CD4-positive, alpha-beta T cell (primary cell): ENCODE results near the gene KIF5A. TPM values are rescaled to one million over a fixed set of nuclear protein-coding genes. Genes with fewer than 3 reads are reported as not detected.
A peak's percentile ranks its signal among the peaks of the same experiment; 100 is the strongest.

Experiments
- ATAC-seq: fragments of 200-7000 bp; cut with Tn5 transposase; one replicate; pipeline ENCODE4 v1.10.0; 2022; ENCODE audit warnings: mild to moderate bottlenecking; ENCODE audit not compliant: poor library complexity
- CTCF ChIA-PET: fragments of 350-600 bp; sonication (Branson Sonifier 250); formaldehyde crosslinking; loops from one replicate; lab custom pipeline; 2021; ENCODE audit warnings: antibody characterized with exemption, inconsistent platforms; lab: Charles Lee
- POLR2A ChIA-PET: fragments of 350-600 bp; sonication (Branson Sonifier 250); formaldehyde crosslinking; loops from one replicate; lab custom pipeline; 2021; ENCODE audit warnings: antibody characterized with exemption, inconsistent platforms; lab: Charles Lee
- DNase-seq, 14 experiments: peaks; one replicate each; pipeline ENCODE4 v3.0.0-alpha.2; 2013 to 2020; ENCODE audit warnings: mixed read lengths in 2 of 14
- H3K27ac ChIP-seq, 2 donors: one replicate each; pipeline versions ENCODE4 v1.5.1 to v1.7.0; 2013; ENCODE audit warnings: low read length in 2 of 2, low read depth in 1 of 2, mild to moderate bottlenecking in 1 of 2
- H3K27me3 ChIP-seq, 2 experiments: 1 replicate in 1 of 2; 2 replicates in 1 of 2; pipeline versions ENCODE4 v1.6.1 to v1.7.0; 2013; ENCODE audit warnings: low read length in 2 of 2, control low read depth in 1 of 2, mild to moderate bottlenecking in 1 of 2, moderate library complexity in 1 of 2; ENCODE audit not compliant: insufficient read depth in 2 of 2, control insufficient read depth in 1 of 2
- H3K36me3 ChIP-seq: one replicate; pipeline ENCODE4 v1.6.1; 2013; ENCODE audit warnings: low read length, control low read depth; ENCODE audit not compliant: insufficient read depth
- H3K4me1 ChIP-seq: one replicate; pipeline ENCODE4 v1.6.1; 2013; ENCODE audit warnings: low read length, control low read depth; ENCODE audit not compliant: insufficient read depth
- H3K4me3 ChIP-seq: one replicate; pipeline ENCODE4 v1.5.1; 2013; ENCODE audit warnings: mild to moderate bottlenecking, low read length, moderate library complexity
- H3K9me3 ChIP-seq, 2 experiments: 1 replicate in 1 of 2; 2 replicates in 1 of 2; pipeline versions ENCODE4 v1.6.1 to v1.7.0; 2013; ENCODE audit warnings: low read length in 2 of 2, mild to moderate bottlenecking in 2 of 2, control low read depth in 1 of 2, moderate library complexity in 1 of 2; ENCODE audit not compliant: control insufficient read depth in 1 of 2, insufficient read depth in 1 of 2
- H3K27ac Mint-ChIP-seq: one replicate; pipeline ENCODE4 v1.8.0; 2020; ENCODE audit warnings: mixed read lengths
- H3K27me3 Mint-ChIP-seq: one replicate; pipeline ENCODE4 v1.8.0; 2021; ENCODE audit warnings: mixed read lengths
- H3K36me3 Mint-ChIP-seq: one replicate; pipeline ENCODE4 v1.8.0; 2021; ENCODE audit warnings: low read depth, mixed read lengths
- H3K4me1 Mint-ChIP-seq: one replicate; pipeline ENCODE4 v1.8.0; 2021; ENCODE audit warnings: low read depth, mixed read lengths
- H3K4me3 Mint-ChIP-seq: one replicate; pipeline ENCODE4 v1.8.0; 2020; ENCODE audit warnings: mild to moderate bottlenecking, mixed read lengths
- H3K9me3 Mint-ChIP-seq: one replicate; pipeline ENCODE4 v1.8.0; 2020; ENCODE audit warnings: mixed read lengths
- intact Hi-C, 2 experiments: fragments of 100-400 bp; cut with DNase I in 1 of 2; cut with micrococcal nuclease in 1 of 2; formaldehyde crosslinking; loops; one replicate each; pipeline versions ENCODE4 v1.15.1 to v1.9.0; 2023 to 2025; cut with DNase I, micrococcal nuclease
- total RNA-seq, 174 experiments: library from RNA in 2 of 174; stranded (reverse) in 2 of 174; gene quantifications; one replicate each; pipeline ENCODE4 v1.2.3 and lab custom pipeline; 2021 to 2026
- TF ChIP-seq, protein P1 (sequence below): fragments of 200-600 bp; IDR thresholded peaks from one replicate; pipeline ENCODE4 v1.8.0; 2022; ENCODE audit warnings: antibody characterized with exemption, mild to moderate bottlenecking

The KIF5A gene
- total RNA-seq, 2 experiments from 2014 or later, result 0.39 to 0.47 TPM

GRCh38 chr12:57592551-57593165 lies 42.8 kb downstream of the KIF5A start:
- Histone ChIP-seq H3K4me3 (no peak overlapping the region), H3K36me3 (peaks cover 42% of the 10 kb centered on the region), H3K27ac (peak overlapping the region in 1 of 2 donors; percentile 4), H3K4me1 (peaks cover 30% of the 10 kb centered on the region), H3K9me3 (no peaks in the 10 kb centered on the region), H3K27me3 (no peaks in the 10 kb centered on the region)
- ChIA-PET POLR2A (interaction anchor here (1.1 to 1.4 kb wide), 5 partner anchors 9 to 113 kb away, joined by 3 to 4 read pairs (median 3); partner anchors contain the start of genes ARHGAP9, DCTN2 and DTX3), CTCF (interaction anchor here (1.0 to 3.0 kb wide), 3 partner anchors 9 to 27 kb away, joined by 3 to 24 read pairs (median 4); no protein-coding TSS in a partner anchor)
- Mint-ChIP-seq H3K4me3 (peak overlapping the region; percentile 91), H3K36me3 (peaks cover 54% of the 10 kb centered on the region), H3K27me3 (no peaks in the 10 kb centered on the region), H3K4me1 (peaks cover 39% of the 10 kb centered on the region), H3K9me3 (no peaks in the 10 kb centered on the region), H3K27ac (peak overlapping the region; percentile 84)
- intact Hi-C loops, result loop anchor here in 1 of 2 experiments (5.0 kb wide), 1 partner anchor 100 kb away; the partner anchor contains the start of gene OS9
- TF ChIP-seq, protein P1, sequence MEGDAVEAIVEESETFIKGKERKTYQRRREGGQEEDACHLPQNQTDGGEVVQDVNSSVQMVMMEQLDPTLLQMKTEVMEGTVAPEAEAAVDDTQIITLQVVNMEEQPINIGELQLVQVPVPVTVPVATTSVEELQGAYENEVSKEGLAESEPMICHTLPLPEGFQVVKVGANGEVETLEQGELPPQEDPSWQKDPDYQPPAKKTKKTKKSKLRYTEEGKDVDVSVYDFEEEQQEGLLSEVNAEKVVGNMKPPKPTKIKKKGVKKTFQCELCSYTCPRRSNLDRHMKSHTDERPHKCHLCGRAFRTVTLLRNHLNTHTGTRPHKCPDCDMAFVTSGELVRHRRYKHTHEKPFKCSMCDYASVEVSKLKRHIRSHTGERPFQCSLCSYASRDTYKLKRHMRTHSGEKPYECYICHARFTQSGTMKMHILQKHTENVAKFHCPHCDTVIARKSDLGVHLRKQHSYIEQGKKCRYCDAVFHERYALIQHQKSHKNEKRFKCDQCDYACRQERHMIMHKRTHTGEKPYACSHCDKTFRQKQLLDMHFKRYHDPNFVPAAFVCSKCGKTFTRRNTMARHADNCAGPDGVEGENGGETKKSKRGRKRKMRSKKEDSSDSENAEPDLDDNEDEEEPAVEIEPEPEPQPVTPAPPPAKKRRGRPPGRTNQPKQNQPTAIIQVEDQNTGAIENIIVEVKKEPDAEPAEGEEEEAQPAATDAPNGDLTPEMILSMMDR, result no peak
- no peak for DNase-seq
- ATAC-seq, result no peak

GRCh38 chr12:57593187-57593586 lies 43.3 kb downstream of the KIF5A start:
- H3K36me3 Mint-ChIP-seq, result peaks cover 58% of the 10 kb centered on the region
- H3K4me3 Mint-ChIP-seq, result peak overlapping the region; percentile 40
- Histone ChIP-seq H3K4me1 (peaks cover 30% of the 10 kb centered on the region), H3K27ac (peak overlapping the region in 1 of 2 donors; percentile 4), H3K9me3 (no peaks in the 10 kb centered on the region), H3K27me3 (no peaks in the 10 kb centered on the region), H3K36me3 (peaks cover 48% of the 10 kb centered on the region), H3K4me3 (no peak overlapping the region)
- intact Hi-C loops, result loop anchor here in 1 of 2 experiments (5.0 kb wide), 1 partner anchor 99 kb away; the partner anchor contains the start of gene OS9
- no peaks in the 10 kb centered on the region for H3K9me3 Mint-ChIP-seq
- POLR2A ChIA-PET, result interaction anchor here (1.1 to 1.4 kb wide), 5 partner anchors 10 to 113 kb away, joined by 3 to 4 read pairs (median 3); partner anchors contain the start of genes ARHGAP9, DCTN2 and DTX3
- TF ChIP-seq, protein P1, result no peak
- CTCF ChIA-PET, result interaction anchor here (1.0 to 3.0 kb wide), 3 partner anchors 10 to 26 kb away, joined by 3 to 24 read pairs (median 4); no protein-coding TSS in a partner anchor
- DNase-seq (no peak), ATAC-seq (no peak)
- peaks cover 39% of the 10 kb centered on the region for H3K4me1 Mint-ChIP-seq
- no peaks in the 10 kb centered on the region for H3K27me3 Mint-ChIP-seq
- peak overlapping the region; percentile 84 for H3K27ac Mint-ChIP-seq

DNA sequence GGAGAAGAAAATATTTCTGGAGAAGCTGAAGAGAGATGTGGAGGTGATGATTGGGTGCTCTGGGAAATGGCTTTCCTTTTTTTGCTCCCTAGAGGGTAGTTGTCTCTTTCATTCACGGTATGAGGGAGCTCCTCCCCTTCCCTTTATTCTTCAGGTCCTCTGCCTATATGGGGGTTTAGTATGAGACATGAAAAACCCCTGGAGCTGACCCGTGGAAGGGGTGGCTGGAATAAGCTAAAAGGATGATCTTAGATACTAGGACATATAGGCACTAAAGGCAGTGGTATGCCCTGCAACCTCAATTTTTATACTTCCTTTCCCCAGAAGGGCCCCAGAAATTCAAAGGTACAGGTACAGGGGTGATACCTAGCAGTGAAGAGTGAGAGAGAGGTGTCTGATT lies 50.6 kb downstream of the KIF5A start:
- H3K27me3 ChIP-seq, result no peaks in the 10 kb centered on the region
- Mint-ChIP-seq H3K4me3 (no peak overlapping the region), H3K4me1 (peaks cover 27% of the 10 kb centered on the region), H3K27me3 (no peaks in the 10 kb centered on the region), H3K9me3 (no peaks in the 10 kb centered on the region), H3K36me3 (peaks cover 72% of the 10 kb centered on the region), H3K27ac (no peak overlapping the region)
- ATAC-seq (no peak), DNase-seq (no peak)
- CTCF ChIA-PET, result interaction anchor here (3.3 kb wide), 1 partner anchor 17 kb away, joined by 12 read pairs; no protein-coding TSS in a partner anchor
- H3K9me3 ChIP-seq, result no peaks in the 10 kb centered on the region
- intact Hi-C loops, result no loop called here
- POLR2A ChIA-PET, result interaction anchor here (0.6 kb wide), 1 partner anchor 11 kb away, joined by 3 read pairs; the partner anchor contains the start of gene ARHGEF25
- H3K36me3 ChIP-seq, result peaks cover 68% of the 10 kb centered on the region
- TF ChIP-seq, protein P1, result no peak
- H3K4me3 ChIP-seq, result no peak overlapping the region
- peaks cover 22% of the 10 kb centered on the region for H3K4me1 ChIP-seq
- no peak overlapping the region for H3K27ac ChIP-seq
